IPS-18c (cell line): ENCODE data around the gene TRIM28.
A peak's percentile ranks its signal among the peaks of the same experiment; 100 is the strongest.
"Not testable (repeated sequence)": the region's sequence is repeated elsewhere in the genome, so short reads cannot be mapped to it uniquely, and the experiment has no call there.

Source experiments
- H3K4me3 ChIP-seq: 2 replicates; pipeline ENCODE4 v1.7.0; 2013; ENCODE audit warnings: low read depth, mild to moderate bottlenecking, low read length, moderate library complexity; ENCODE audit not compliant: insufficient read depth
- H3K9me3 ChIP-seq: one replicate; pipeline ENCODE4 v1.6.1; 2013; ENCODE audit warnings: mild to moderate bottlenecking, low read length, moderate library complexity; ENCODE audit not compliant: control insufficient read depth, insufficient read depth

Gene TRIM28

GRCh38 chr19:58568453-58569130, 24.7 kb downstream of the TRIM28 start:
- no peaks in the 10 kb centered on the region for H3K9me3 ChIP-seq
- no peak overlapping the region for H3K4me3 ChIP-seq

DNA sequence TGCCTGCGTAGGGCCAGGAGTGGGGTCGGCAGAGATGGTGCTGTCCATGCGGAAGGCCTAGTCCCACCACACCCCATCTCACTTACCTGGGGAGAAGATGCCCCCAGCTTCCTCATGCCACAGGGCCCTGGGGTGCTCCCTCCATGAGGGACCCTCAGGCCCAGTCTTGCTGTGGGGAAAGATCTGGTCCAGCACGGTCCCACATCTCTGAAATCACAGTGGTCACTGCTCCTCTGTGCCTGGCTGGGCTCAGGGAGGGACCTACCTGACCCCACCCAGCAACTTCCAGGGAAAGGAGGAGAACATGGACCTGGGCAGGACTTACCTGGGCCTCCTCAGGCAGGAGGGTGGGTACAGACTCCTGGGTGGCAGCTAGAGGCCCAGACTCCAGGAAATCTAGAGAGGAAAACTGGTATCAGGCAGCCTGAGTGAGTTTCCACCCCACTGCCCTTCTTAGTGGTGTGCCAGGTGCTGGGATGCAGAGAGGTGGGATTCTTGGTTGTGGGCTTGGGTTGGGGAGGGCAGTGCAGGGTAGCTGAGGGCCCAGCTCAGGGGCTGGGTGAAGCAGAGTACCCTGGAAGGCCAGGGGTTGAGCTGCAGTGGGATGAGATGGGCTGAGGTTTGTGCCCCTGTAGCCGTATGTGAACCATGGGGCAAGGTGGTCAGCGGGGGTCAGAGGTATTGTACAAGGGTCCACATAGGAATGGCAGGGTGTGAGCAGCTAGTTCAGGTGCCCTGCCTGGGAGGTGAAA, 25.5 kb downstream of the TRIM28 start:
- H3K4me3 ChIP-seq, result no peak overlapping the region
- no peaks in the 10 kb centered on the region for H3K9me3 ChIP-seq

DNA sequence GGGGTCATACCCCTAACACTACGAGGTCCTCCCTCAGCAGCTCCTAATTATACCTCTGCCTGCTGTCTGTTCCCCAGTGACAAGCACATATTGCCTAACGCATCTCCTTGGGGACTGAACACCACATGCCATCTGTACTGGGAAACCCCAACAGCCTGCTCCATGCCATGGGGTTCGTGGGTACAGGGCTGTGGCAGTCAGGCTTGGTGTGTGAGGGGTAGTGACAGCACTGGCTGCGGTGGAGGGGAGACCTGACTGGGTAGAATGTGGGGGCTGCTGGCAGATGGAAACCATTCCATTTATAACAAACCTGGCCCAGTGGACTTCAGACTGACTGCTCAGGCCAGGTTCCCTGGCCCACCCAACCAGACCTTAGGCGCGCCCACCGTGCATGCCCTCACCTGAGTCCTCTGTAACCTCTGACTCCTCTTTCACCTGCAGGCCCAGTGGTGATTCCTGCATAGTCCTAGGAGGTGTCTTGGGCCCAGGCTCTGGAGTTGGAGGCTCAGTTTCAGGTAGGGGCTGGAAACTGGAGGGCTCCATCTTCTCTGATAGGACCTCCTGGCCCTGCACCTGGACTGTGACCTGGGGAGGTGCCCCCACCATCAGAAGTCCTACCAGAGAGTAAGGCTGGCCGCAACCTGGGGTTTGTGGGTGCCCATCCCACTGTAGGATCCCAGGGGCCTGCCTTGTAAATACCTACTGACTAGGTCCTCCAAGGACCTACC, 26.2 kb downstream of the TRIM28 start:
- Histone ChIP-seq H3K9me3 (no peaks in the 10 kb centered on the region), H3K4me3 (no peak overlapping the region)

DNA sequence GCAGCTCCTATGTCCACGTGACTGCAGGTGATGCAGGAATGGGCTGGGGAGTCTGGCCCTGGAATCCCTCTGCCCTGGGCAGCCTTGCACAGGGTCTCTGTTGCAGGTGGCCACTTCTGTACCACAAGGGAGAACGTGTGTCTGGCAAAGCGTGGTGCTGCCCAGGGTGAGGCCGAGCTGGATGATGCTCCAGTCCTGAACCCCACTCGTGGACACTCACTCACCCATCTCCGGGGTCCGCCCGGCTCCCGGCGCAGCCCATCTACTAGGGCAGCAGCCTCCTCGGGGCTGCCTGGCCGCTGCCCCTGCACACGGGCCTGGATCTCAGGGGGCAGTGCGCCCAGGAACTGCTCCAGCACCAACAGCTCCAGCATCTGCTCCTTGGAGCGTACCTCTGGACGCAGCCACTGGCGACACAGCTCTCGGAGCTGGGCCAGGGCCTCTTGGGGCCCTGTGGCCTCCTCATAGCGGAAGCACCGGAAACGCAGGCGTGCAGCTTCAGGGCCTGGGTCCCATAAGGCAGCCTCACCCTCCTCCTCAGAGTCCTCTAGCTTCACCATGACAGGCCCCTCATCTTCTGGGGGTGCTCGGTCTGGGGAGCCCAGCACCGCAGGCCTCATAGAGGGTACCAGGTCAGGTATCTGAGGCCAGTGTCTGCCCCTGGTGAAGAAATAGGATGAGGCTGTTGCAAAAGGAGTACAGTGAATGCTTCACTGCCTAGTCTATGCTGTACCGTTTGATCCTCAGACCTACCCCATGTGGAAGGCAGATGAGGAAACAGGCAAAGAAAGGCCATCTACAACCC, 27.1 kb downstream of the TRIM28 start:
- Histone ChIP-seq H3K9me3 (no peaks in the 10 kb centered on the region), H3K4me3 (no peak overlapping the region; the same call in 1 of the 2 replicates)

- Histone ChIP-seq H3K9me3 (no peaks in the 10 kb centered on the region), H3K4me3 (no peak overlapping the region)
Observed at GRCh38 chr19:58571575-58571947, 27.7 kb downstream of the TRIM28 start.

- H3K9me3 ChIP-seq, result no peaks in the 10 kb centered on the region
- peak overlapping the region; percentile 79 for H3K4me3 ChIP-seq
Observed at GRCh38 chr19:58572026-58572817, 28.4 kb downstream of the TRIM28 start.

- Histone ChIP-seq H3K4me3 (peak within 1 kb of the TSS; percentile 79), H3K9me3 (no peaks in the 10 kb centered on the region)
Observed at GRCh38 chr19:58572818-58573657, 29.2 kb downstream of the TRIM28 start, which contains the start of gene MZF1. Gene MZF1 (minus strand): TSS chr19:58573335. CDS start chr19:58571389, 1,946 bp downstream.

DNA sequence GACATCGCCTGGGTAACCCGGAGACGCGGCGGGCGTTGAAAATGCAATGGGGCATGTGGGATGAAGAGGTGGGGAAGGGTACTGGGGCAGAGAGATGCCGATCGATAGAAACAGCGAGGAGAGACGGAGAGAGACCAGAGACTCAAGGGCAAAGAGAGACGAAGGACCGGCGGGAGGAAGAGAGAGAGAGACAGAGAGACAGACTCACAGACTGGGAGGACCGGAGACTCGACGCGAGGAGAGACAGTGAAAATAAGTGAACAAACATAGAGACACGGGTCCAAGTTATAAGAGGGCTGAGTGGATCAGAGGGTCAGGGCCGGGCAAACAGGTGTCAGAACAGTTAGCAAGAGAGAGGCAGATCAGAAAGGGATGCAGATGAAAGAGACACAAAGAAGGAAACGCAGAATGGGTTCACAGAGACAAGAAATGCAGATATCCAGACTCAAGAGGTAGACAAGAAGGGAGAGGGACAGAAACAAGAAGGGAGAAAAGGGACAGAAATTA, 29.8 kb downstream of the TRIM28 start:
- peak overlapping the region; percentile 40; the same call in 1 of the 2 replicates for H3K4me3 ChIP-seq

DNA sequence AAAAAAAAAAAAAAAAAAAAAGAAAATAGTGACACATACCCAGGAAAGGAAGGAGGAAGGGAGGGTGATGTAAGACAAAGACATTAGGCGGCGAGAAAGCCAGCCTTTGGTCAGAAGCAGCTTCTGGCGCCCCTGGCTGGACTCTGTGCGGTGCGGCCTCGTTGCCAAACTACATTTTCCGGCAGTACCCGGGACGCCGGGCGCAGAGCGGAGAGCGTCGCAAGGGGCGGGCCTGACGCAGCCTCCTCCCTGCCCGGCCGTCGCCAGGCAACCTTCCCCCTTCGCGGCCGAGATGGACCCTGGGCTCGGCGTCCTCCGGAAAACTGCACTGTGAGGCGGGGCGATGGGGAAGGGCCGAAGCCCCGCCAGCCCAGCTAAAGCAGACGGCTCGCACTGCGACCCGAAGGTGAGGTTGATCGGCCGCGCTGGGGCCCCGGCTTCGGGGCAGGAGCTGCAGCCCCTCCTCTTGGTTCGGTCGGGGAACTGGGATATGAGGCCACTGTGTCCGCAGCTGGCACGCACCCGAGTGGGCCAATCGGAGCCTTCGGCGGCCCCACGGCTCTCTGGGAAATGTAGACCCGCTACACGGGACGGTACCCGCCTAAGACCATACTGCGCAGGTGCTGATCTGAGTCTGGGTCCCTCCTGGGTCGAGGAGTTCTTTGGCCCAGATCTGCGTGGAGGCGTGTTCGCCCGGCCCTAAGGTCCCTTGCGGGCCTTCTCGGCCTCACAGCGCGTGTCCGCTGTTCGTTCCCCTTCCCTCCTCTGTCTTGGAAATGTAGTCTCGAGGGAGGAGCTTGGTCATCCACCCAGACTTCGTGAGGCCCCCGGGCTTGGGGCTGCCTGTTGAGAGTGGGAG, 31.5 kb downstream of the TRIM28 start:
- H3K4me3 ChIP-seq, result peak overlapping the region; percentile 90
- H3K9me3 ChIP-seq, result no peaks in the 10 kb centered on the region

More for the DNA sequence above, 29.8 kb downstream of the TRIM28 start:
- H3K9me3 ChIP-seq, result no peaks in the 10 kb centered on the region

GRCh38 chr19:58577581-58577980, 33.7 kb downstream of the TRIM28 start:
- not testable (repeated sequence) for H3K4me3 ChIP-seq, H3K9me3 ChIP-seq

GRCh38 chr19:58578012-58578925, 34.4 kb downstream of the TRIM28 start:
- H3K9me3 ChIP-seq, result no peaks in the 10 kb centered on the region
- no peak overlapping the region for H3K4me3 ChIP-seq

DNA sequence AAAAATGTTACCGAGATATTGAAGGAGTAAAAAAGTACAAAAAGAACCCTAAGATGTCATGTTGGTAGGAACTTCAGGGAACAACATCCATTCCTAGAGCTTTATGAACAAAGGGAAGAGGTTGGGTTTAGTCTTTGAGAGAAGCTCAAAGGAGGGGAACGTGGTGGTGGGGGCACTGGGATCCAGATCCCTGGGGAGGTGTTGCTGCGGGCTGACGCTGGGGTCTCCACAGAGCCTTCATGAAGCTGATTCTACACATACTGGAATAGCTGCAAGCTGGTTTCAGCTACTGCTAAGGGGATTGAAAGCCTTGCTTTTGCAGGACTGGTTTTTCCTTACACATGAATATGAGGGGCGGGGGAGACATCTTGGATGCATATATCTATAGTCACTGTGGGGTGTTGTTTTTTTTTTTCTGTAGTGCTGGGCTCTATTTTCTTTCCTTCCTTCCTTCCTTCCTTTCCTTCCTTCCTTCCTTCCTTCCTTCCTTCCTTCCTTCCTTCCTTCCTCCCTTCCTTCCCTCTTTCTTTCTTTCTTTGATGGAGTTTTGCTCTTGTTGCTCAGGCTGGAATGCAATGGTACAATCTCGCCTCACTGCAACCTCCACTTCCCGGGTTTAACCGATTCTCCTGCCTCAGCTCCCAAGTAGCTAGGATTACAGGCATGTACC, 35.7 kb downstream of the TRIM28 start:
- no peak overlapping the region for H3K4me3 ChIP-seq

More for the DNA sequence above, 35.7 kb downstream of the TRIM28 start:
- no peaks in the 10 kb centered on the region for H3K9me3 ChIP-seq
